Measurements from ENCODE around the gene GRK4. TPM values are rescaled to one million over a fixed set of nuclear protein-coding genes. Genes with fewer than 3 reads are reported as not detected.

Gene GRK4
- total RNA-seq, 1 donor from 2014 or later, result 2.1 TPM

- Mint-ChIP-seq H3K4me3 (no peak overlapping the region), H3K4me1 (peaks cover 78% of the 10 kb centered on the region), H3K9me3 (peaks cover 4% of the 10 kb centered on the region), H3K36me3 (ENCODE audit: low read depth) (peaks cover 5% of the 10 kb centered on the region), H3K27me3 (no peaks in the 10 kb centered on the region), H3K27ac (no peak overlapping the region)
- ATAC-seq (ENCODE audit: low read depth) (no peak), DNase-seq (no peak)
- no peak for TF ChIP-seq CTCF (IDR thresholded peaks at IDR 0.05)
- CTCF ChIA-PET, result no interaction called here
- POLR2A ChIA-PET, result interaction anchor here (1.0 to 4.2 kb wide), 4 partner anchors 31 to 111 kb away, joined by 3 to 25 read pairs (median 11); partner anchors contain the start of genes GRK4, HTT and HTT-AS
- intact Hi-C loops (cut with micrococcal nuclease), result loop anchor here (10.0 kb wide), 3 partner anchors 251 to 509 kb away; partner anchors contain the start of genes FAM193A and RGS12
These were observed 80.1 kb downstream of the GRK4 start for GRCh38 chr4:3043282-3044020.

- no peak for TF ChIP-seq CTCF (IDR thresholded peaks at IDR 0.05)
- DNase-seq (peak; percentile 43), ATAC-seq (ENCODE audit: low read depth) (peak; percentile 25)
- Mint-ChIP-seq H3K27me3 (no peaks in the 10 kb centered on the region), H3K9me3 (peaks cover 4% of the 10 kb centered on the region), H3K27ac (peak overlapping the region; percentile 95), H3K36me3 (ENCODE audit: low read depth) (peaks cover 5% of the 10 kb centered on the region), H3K4me3 (peak overlapping the region; percentile 70), H3K4me1 (peaks cover 74% of the 10 kb centered on the region)
- intact Hi-C loops (cut with micrococcal nuclease), result loop anchor here (5.0 to 10.0 kb wide), 5 partner anchors 208 to 510 kb away; partner anchors contain the start of genes FAM193A and RGS12
- CTCF ChIA-PET, result interaction anchor here (0.5 to 3.4 kb wide), 6 partner anchors 28 to 215 kb away, joined by 3 to 28 read pairs (median 3); no protein-coding TSS in a partner anchor
- POLR2A ChIA-PET, result interaction anchor here (0.6 to 4.2 kb wide), 8 partner anchors 7 to 233 kb away, joined by 3 to 25 read pairs (median 4); partner anchors contain the start of genes GRK4, HTT, HTT-AS and NOP14
These were observed 81.8 kb downstream of the GRK4 start for GRCh38 chr4:3044870-3045819.

GRCh38 chr4:3046162-3046561 is 82.8 kb downstream of the GRK4 start:
- ChIA-PET POLR2A (interaction anchor here (0.6 to 4.2 kb wide), 7 partner anchors 9 to 61 kb away, joined by 3 to 25 read pairs (median 4); partner anchors contain the start of genes HTT and HTT-AS), CTCF (interaction anchor here (0.6 to 3.4 kb wide), 4 partner anchors 27 to 90 kb away, joined by 3 to 28 read pairs (median 3); no protein-coding TSS in a partner anchor)
- intact Hi-C loops (cut with micrococcal nuclease), result loop anchor here (2.0 to 10.0 kb wide), 6 partner anchors 209 to 577 kb away; partner anchors contain the start of genes FAM193A, RGS12 and RNF4
- DNase-seq (no peak), ATAC-seq (ENCODE audit: low read depth) (no peak)
- Mint-ChIP-seq H3K27me3 (no peaks in the 10 kb centered on the region), H3K36me3 (ENCODE audit: low read depth) (peaks cover 5% of the 10 kb centered on the region), H3K9me3 (peaks cover 4% of the 10 kb centered on the region), H3K27ac (peak overlapping the region; percentile 95), H3K4me3 (peak overlapping the region; percentile 57), H3K4me1 (peaks cover 65% of the 10 kb centered on the region)
- no peak for TF ChIP-seq CTCF (IDR thresholded peaks at IDR 0.05)

GRCh38 chr4:3046623-3047022 is 83.3 kb downstream of the GRK4 start:
- ChIA-PET POLR2A (interaction anchor here (1.5 to 4.2 kb wide), 5 partner anchors 12 to 61 kb away, joined by 4 to 25 read pairs (median 12); partner anchors contain the start of genes HTT and HTT-AS), CTCF (interaction anchor here (1.0 to 3.4 kb wide), 3 partner anchors 36 to 90 kb away, joined by 3 to 28 read pairs (median 3); no protein-coding TSS in a partner anchor)
- DNase-seq (no peak), ATAC-seq (ENCODE audit: low read depth) (no peak)
- Mint-ChIP-seq H3K4me1 (peaks cover 62% of the 10 kb centered on the region), H3K9me3 (peaks cover 4% of the 10 kb centered on the region), H3K4me3 (no peak overlapping the region), H3K27ac (peak overlapping the region; percentile 95), H3K36me3 (ENCODE audit: low read depth) (peaks cover 5% of the 10 kb centered on the region), H3K27me3 (no peaks in the 10 kb centered on the region)
- TF ChIP-seq CTCF (IDR thresholded peaks at IDR 0.05), result no peak
- intact Hi-C loops (cut with micrococcal nuclease), result loop anchor here (1.0 to 10.0 kb wide), 10 partner anchors 28 to 578 kb away; partner anchors contain the start of genes FAM193A, HTT, HTT-AS and RGS12
